Inflammatory macrophage (primary cell): ENCODE data around the gene GNLY.
A peak's percentile ranks its signal among the peaks of the same experiment; 100 is the strongest.

Source experiments
- DNase-seq, 2 donors: peaks; one replicate each; pipeline ENCODE4 v3.0.0-alpha.2; 2020 to 2022

The GNLY gene

GRCh38 chr2:85745619-85746018 lies 51.5 kb downstream of the GNLY start:
- no peak for DNase-seq

- no peak for DNase-seq
Observed at GRCh38 chr2:85746321-85747004, 52.3 kb downstream of the GNLY start.

- DNase-seq = no peak
Observed at GRCh38 chr2:85747441-85747840, 53.3 kb downstream of the GNLY start.

- peak; percentile 46 to 47 for DNase-seq
Observed at GRCh38 chr2:85748039-85748734, 54.0 kb downstream of the GNLY start.
